Frontal cortex (tissue), 4 donors: ENCODE data around the gene AGER. TPM values are rescaled to one million over a fixed set of nuclear protein-coding genes. Genes with fewer than 3 reads are reported as not detected.
A peak's percentile ranks its signal among the peaks of the same experiment; 100 is the strongest.
"Not testable (repeated sequence)": the region's sequence is repeated elsewhere in the genome, so short reads cannot be mapped to it uniquely, and the experiment has no call there.

Experiments
- DNase-seq, 2 donors: peaks; one replicate each; pipeline ENCODE4 v3.0.0; 2012; ENCODE audit warnings: low spot score in 2 of 2
- FAIRE-seq: peaks from 2 replicates; lab custom pipeline; 2012; peaks lifted over from hg19 to GRCh38; lab: Jason Lieb, UNC
- total RNA-seq: library from RNA; depleted of rRNA; stranded (reverse); fragments of >200 nt; gene quantifications from one replicate; pipeline ENCODE4 v1.2.3, GENCODE V29; 2014
- donor health status: control.
- donor health status: control.
- donor health status: control.

Gene AGER
- total RNA-seq, 1 donor from 2014 or later, result 0.82 TPM

DNA sequence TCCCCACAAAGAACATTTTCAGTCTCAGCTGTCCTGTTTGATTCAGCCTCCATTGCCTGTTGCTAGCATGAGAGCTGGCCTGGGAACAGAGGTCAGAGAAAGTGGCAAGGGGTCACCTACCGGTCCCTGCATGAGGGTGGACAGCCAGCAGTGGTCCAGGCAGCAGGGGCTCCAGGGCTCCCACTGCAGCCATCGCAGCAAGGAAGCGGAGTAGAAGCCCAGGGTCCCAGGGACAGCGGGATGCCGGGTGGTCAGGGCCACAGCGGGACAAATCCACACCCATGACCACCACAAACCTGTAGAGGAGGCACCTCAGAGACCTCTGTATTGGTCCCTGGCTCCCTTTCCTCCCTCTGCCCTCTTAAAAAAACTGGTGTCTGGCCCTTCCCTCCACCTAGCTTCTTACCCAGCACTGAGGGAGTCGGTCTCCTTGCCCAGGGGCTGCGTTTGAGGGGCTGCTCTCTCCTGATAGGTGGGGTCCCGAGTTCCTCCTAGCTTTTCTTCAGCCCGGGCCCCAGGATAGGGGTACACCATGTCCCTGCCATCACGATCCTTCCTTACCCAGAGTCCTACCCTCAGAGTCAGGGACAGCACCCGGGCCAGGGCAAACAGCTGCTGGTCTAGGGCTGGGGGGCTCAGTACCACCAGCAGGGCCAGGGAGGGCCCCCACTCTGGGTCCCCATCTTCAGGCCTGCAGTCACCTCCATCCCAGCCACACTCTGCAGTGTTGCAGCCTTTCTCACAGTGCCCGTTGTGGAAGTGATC, 16.8 kb upstream of the AGER start:
- no peak for DNase-seq
- no peak for FAIRE-seq

DNA sequence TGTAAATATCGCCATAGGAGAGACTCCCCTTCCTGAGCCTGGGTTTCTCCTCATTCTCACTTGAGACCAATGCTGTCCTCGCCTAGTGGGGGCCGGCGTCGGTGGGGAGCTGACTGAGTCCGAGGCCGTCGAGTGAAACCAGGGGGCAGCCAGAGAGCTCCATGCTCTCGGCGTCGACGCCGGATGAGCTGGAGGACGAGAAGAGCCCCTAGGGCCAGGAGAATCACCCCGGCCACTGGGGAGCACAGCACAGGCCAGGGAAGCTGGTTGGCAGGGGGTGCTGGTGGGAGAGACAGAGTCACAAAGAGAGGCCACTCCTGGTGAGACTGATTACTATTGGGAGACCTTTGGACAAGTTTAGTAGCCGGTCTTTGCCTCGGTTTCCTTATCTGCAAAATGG, 14.8 kb upstream of the AGER start:
- no peak for FAIRE-seq
- DNase-seq, result no peak

DNA sequence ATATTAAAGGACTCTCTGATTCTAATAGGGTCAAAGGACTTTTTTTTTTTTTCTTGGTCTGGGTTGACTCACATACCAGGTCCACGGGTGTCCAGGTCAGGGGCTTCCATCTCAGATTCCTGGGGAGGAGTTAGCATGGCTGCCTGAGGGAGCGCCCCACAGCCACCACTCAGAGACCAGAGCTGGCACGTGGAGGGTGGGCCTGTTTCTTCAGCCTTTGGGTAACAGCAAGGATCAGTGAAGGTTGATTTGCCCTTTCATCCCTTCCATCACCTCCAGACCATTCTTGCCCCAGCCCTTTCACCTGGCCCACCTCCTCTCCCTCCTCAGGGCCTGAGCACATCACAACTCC, 14.3 kb upstream of the AGER start:
- no peak for FAIRE-seq
- no peak for DNase-seq

DNA sequence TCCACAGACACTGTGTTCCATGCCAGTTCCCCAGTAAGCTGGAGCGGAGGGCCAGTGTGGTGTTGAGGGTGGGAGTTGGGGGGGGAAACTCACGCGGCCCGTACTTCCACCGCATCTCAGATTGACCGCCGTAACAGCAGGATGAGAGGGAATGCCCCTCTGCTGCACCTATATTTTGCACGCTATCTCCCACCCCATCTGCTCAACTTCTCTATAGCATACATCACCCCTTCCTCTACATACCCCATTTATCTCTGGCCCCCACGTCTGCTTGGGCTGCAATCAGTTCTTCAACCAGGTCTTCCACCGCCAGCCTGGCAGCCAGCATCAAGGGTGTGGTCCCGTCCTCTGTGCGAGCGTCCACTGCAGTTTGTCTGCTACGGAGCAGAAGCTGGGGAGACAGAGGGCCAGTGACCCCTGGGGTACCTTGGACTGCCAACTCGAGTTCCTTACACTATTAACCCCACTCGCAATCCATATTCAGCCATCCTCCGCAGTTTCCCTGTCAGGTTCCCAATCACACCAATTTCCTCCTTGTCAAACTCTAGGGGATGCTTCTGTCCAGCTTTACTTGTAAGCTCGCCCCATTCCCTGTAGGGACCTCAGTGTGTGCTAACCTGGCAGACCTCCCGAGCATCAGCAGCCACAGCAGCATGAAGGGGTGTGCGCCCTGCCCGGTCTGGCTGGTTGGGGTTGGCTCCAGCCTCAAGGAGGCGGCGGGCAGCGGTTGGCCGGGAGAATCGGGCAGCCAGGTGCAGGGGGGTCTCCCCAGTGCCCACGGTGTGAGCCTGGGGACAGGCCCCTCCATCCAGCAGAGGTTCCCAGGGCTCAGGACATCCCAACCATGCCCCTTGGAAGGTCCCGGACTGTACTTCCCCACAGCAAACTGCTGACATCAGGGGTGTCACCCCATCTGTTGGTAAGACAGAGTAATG, 12.9 kb upstream of the AGER start:
- FAIRE-seq (no peak), DNase-seq (no peak)

DNA sequence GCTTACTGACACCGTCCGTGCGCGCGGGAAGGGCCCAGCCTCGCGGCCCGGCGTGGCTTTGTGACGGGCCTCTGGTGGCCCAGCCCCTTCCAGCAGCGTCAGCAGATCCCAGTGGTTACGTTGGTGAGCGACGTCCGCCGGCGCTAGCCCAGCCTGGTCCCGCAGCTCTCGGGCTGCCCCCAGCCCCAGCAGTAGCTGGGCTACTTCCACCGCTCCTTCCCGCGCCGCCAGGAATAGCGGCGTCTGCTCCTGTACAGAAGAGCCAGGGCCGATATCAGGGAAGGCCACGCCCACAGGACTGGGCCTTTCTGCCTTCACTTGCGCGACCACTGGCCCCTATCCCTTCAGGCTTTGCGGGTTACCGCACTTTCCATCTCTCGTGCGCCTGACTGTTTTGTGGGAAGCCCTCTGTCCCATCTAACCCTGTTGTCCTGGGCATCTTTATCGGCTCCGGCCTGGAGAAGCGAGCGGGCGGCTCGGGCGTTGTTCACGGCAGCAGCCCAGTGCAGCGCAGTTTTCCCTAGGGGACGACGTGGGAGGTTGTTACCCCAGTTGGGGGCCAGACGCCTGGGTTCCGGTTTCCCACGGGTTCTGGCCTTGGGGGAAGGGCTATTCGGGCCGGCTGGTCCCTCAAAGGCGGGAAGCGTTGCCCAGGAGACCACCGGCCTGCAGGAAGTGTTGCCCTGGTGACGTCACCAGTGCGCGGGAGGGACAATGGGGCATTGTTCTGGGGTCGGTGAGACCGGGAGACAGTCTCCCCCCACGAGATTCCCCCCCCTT, 12.0 kb upstream of the AGER start:
- DNase-seq (peak; percentile 87 to 88), FAIRE-seq (no peak)

DNA sequence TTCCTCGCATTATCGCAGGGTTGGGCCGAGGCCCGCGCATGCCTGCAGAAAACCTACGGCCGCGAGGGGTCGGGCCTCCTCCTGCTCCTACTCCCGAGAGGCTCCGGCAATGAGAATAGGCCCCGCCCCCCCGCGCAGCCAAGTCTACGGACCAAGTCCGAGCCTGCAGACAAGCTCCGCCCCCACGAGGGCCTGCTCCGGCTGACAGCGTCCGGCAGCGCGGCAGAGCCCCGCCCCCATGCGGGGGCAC, 11.5 kb upstream of the AGER start:
- FAIRE-seq, result peak; percentile 21
- DNase-seq, result peak; percentile 92 to 95

DNA sequence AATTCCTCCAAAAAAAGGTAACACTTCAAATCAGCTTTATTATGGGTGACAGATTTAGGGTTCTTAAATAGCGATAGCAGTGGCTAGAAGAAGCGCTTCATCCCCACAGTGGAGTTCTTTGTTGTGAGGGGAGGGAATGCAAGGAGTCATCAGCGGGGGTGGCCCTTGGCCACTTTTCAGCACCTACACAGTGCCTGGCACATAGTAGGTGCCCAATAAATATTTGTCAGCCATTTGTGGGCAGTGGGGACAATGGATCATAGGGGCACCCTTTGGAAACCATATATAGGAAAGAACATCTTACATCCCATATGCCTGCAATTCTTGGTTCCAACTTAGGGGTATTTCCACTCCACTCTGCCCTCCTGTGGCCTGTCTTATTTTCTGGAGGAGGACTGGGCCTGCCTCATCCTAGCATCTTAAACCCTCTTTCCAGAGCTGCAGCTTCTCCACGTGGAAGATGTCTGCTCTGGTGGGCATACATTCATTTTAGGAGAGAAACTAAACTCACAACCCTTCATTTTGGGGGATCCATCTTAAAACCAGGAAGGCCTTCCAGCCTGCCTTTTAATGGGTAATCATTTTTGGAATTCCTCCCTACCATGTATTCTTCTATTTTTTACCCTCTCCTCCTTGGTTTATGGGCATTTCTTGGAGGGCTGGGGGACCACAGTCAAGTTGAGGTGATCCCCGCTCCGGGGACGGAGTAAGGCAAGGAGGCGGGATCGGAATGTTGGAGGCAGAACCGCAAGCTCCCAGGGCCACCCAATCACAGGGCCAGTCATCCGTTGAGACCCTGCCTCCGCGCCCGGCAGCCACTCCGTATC, 11.0 kb upstream of the AGER start:
- DNase-seq (no peak), FAIRE-seq (no peak)

DNA sequence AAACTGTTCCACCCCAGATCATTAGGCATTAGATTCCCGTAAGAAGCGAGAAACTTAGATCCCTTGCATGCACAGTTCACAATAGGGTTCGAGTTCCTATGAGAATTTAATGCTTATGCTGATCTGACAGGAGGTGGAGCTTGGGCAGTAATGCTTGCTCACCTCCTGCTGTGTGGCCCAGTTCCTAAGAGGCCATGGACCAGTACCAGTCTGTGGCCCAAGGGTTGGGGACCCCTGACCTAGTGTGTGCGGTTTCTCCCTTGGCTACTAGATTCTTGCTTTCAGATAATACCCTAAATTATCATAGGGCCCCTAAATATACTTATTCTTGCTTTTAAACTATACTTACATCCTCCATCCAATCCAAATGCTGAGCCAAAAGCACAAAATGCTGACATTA, 10.3 kb upstream of the AGER start:
- no peak for DNase-seq
- FAIRE-seq, result no peak

DNA sequence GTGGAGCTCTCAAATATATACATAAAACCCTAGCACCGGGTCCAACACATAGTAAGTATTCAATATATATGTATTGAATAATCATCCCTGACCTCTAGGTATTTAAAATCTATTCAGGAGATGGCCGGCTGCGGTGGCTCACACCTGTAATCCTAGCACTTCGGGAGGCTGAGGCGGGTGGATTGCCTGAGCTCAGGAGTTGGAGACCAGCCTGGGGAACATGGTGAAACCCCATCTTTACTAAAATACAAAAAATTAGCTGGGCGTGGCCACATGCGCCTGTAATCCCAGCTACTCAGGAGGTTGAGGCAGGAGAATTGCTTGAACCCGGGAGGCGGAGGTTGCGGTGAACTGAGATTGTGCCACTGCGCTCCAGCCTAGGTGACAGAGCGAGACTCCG, 9.0 kb upstream of the AGER start:
- DNase-seq, FAIRE-seq: not testable (repeated sequence)

DNA sequence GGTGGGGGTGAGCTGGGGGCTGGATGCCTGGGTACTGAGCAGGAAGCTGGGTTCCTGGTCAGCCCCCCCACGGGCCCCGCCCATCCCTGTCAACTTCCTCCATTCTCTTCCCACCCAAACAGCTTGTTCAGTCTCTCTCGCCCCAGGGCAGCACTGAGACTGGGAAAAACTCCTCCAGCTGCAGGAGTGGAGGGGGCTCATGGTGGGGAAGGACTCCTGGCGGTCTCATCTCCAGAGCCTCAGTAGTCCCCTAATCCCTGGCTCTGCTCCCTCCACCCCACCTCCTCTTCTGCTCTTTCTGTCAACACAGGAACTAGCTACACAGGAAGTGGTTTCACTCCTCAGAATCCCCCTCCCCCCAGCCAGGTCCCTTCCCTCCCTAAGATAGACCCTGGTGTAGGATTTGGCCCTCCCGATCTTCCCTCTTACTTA, 8.6 kb upstream of the AGER start, which contains the start of gene GPSM3:
TSS of gene GPSM3 (minus strand) at position 36 of the 432 bp plus-strand sequence. CDS start 130 bp downstream, outside the sequence.
- DNase-seq (no peak), FAIRE-seq (no peak)

DNA sequence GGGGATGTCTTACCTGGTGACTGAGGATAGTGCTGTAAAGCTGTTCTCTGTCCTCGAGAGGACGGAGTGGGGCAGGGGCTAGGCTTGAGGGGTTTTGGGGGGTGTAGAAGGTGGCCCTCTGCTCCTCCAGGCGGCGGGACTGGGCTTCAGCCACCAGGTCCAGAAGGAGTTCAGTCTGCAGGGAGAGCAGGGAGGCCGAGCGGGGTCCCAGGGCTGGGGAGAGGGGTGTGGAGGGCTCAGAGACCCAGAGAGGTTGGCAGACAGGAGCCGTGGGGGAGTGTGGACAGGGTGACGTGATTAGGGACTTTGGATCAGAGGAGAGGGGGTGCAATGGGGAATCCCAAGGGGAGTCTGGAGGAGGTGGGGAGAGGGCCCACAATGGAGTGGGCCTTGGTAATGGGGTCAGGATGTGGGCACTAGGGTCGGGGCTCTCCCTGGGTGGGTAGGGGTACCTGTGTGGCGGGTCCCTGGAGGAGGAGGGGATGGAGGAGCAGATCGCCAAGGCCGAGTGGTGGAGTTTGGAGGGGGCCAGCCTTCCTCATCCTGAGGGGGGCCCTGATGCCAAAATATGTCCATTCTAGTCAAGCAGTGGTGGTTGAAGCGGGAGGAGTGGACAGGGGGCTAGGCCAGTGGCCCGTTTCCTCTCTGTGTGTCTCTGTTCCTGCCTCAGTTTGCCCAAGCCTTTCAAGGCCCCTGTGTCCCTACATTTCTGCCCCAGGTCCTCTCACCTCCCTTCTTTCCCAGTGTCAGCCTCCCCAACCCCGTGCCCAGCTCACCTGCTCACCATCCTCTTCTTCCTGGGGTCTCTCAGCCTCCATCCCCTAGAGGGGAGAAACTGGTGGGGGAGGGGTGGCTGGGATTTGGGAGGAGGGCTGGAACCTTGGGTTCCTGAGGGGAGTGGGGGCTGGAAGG, 7.9 kb upstream of the AGER start:
- FAIRE-seq (no peak), DNase-seq (no peak)

DNA sequence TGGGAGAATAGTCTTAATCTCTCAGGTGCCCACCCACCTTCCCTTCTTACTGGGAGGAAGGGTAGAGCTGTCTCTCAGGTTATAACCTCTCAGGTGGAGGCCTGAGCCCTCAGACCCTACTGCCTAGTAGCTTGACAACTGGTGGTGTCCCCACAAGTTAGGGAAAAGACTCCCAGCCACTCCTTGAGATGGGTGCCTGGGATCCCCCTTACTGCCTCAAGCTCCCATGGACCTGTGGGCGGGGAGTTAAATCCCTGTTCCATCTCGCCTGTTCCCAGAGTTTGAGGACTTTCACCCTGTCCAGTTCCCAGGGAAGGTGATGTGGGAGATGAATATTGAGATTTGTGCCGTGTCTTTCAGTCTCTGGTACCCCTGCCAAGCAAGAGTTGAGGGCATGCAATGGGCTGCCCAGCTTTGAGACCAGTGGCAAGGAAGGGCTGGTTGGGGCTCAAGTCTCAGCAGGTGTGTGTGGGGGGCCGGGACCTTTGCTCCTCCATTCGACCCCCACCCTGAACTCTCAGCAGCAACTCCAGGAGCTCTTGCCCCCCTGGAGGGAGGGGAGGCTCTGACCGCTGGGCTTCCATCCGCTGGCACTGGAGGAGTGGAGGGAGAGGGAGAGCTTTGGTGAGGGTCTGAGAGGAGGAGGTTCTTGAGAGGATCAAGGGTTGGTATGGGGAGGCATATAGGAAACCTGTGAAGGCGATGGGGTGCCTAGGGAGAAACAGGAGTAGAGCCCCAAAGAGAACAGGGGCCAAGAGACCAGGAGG, 7.0 kb upstream of the AGER start:
- DNase-seq (no peak), FAIRE-seq (no peak)

DNA sequence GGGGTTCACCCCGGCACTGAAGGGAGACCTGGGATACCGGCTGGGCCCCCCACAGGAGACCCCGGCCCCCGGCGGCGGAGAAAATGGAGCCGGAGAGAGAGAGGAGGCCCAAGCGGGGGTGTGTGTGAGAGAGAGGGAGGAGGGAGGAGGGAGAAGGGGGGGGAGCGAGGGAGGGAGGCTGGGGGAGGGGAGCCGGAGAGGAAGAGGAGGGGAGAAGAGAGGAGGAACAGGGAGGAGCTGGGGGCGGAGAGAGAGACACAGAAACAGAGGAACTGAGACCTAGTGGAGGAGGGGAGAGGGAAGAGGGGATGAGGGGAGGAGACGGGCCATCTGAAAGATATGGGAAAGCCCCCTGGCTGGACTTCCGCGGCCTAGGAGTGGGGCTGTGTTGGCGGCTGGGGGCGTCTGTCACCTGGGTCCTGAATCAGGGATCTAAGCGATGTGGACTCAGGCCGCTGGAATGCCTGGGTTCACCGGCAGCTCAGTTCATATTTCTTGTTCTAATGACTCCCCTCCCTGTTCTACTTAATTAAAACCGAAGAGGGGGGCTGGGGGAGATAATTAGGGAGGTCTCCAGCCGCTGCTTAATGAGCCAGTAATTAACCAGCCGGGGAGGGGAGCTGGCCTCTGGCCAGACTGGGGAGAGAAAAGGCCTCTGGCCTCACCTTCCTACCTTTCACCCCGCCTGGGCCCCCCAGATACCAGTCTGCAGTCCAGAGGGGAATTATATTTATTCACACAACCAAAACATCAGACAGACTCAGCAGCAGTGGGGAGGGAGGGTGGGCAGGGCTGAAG, 6.2 kb upstream of the AGER start, which contains the start of gene PBX2:
TSS of gene PBX2 (minus strand) at position 149 of the 798 bp plus-strand sequence. CDS start 287 bp downstream, outside the sequence.
- DNase-seq, result peak; percentile 82 to 87
- FAIRE-seq, result no peak

DNA sequence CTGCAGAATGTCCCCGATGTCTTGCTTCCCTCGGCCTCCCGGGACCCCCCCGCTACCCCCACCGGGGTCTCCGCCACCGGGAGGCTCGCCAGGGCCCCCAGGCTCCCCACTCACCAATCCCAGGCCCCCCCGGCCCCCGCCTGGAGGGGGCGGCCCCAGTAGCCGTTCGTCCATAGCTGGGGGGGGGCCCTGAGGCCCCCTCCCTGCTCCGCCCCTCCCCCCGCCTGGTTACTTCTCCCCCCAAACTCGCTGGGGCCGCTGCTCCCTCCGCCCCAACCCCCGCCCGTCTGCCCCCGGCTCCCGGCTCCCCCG, 5.6 kb upstream of the AGER start:
- no peak for FAIRE-seq
- no peak for DNase-seq

DNA sequence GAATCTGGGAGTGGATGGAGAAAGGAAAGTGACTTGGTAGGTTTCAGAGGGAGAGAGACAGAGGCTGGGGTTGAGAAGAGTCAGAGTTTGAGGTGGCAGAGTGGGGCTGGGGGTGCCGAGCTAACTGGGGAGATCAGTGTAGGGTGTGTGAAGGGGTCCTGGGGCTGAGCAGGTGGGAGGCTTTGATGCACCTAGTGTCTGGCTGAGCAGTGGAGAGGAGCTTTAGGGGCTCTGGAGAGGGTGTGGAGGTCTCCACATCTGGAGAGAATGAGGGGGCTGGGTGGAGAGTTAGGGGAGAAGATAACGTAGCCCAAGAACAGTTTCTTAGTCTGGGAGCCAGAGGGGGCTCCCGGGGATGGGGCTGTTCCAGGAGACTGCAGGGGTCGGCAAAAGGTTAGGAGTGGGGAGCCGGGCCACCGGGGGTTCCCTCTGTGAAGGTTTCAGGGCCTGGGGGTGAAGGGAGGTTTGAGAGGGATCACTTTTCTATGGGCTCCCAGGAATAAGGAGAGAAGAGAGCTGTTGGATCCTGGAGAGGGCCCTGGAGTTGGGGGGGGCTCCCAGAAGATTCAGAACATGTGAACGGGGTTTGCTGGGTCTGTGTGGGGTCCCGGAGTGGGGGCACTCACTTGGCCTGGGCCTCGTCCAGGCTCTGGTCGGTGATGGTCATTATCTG, 5.2 kb upstream of the AGER start:
- FAIRE-seq (no peak), DNase-seq (no peak)

DNA sequence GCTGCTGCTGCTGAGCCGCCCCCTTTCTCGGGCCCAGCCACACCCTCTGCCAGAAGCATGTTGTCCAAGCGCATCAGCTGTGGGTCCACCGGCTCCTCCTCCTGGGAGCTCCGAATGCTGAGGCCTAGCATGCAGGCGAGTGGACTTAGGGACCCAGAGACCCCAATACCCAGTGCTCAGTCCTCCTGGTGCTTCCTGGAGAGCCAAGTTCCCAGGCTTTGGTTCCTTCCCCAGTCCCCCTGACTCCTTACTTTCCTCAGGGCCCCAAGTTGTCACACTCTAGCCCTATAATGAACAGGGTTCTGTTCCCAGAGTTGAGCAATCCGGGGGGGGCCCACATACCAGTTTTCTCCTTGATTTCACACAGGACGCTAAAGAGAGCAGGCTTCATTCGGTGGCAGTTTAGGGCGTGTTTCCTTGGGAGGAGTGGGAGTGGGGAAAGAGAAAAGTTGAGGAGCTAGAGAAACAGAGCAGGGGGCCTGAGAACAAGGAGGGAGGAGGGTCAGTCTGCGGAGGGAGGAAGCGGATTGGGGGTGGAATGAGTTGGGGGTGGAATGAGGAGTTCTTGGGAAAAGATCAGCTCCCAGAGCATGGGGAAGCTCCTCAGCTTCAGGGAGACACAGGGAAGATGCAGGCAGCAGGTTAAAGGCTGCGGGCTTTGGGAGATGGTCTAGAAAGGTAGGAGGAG, 4.5 kb upstream of the AGER start:
- DNase-seq, result no peak
- no peak for FAIRE-seq
